ENCODE results near the gene GABPA. TPM values are rescaled to one million over a fixed set of nuclear protein-coding genes. Genes with fewer than 3 reads are reported as not detected.
A peak's percentile ranks its signal among the peaks of the same experiment; 100 is the strongest.
"Not testable (repeated sequence)": the region's sequence is repeated elsewhere in the genome, so short reads cannot be mapped to it uniquely, and the experiment has no call there.

Gene GABPA
- total and polyA plus RNA-seq, 9 donors, result 14.8 to 32.5 (median 25.3) TPM

DNA sequence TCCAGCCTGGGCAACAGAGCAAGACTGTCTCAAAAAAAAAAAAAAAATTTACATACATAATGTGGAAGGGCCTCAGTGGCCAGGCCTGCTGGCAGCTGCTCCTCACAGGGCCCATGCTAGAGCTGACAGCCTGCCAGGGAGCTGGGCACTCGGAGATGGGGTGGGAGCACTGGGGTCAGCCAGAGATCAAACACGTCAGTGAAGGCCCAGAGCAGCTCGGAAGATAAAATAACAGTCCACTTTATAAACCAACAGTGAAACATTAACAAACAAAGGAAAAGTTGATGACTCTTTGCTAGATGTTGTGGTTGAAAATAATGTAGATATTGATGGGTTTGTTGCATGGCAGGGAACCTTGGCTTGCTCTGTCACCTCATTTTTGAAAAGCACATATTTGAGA is 42.8 kb upstream of the GABPA start:
- no peak overlapping the region for H3K4me3 ChIP-seq
- H3K36me3 ChIP-seq, result no peaks in the 10 kb centered on the region
- 80 to 85% (median 84%) methylated on average over 3 of the region's 3 CpGs for WGBS, 3 donors
- H3K9me3 ChIP-seq, result no peaks in the 10 kb centered on the region
- intact Hi-C loops (cut with DNase I), result no loop called here
- no peak for TF ChIP-seq POLR2A (IDR thresholded peaks at IDR 0.05)
- TF ChIP-seq EP300 (IDR thresholded peaks at IDR 0.05), result no peak
- TF ChIP-seq, protein P1, sequence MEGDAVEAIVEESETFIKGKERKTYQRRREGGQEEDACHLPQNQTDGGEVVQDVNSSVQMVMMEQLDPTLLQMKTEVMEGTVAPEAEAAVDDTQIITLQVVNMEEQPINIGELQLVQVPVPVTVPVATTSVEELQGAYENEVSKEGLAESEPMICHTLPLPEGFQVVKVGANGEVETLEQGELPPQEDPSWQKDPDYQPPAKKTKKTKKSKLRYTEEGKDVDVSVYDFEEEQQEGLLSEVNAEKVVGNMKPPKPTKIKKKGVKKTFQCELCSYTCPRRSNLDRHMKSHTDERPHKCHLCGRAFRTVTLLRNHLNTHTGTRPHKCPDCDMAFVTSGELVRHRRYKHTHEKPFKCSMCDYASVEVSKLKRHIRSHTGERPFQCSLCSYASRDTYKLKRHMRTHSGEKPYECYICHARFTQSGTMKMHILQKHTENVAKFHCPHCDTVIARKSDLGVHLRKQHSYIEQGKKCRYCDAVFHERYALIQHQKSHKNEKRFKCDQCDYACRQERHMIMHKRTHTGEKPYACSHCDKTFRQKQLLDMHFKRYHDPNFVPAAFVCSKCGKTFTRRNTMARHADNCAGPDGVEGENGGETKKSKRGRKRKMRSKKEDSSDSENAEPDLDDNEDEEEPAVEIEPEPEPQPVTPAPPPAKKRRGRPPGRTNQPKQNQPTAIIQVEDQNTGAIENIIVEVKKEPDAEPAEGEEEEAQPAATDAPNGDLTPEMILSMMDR (IDR thresholded peaks at IDR 0.05), result no peak
- no peaks in the 10 kb centered on the region for H3K27me3 ChIP-seq
- no peak overlapping the region for H3K27ac ChIP-seq
- H3K4me1 ChIP-seq (ENCODE audit: insufficient read depth), result no peaks in the 10 kb centered on the region
- DNase-seq, result no peak

DNA sequence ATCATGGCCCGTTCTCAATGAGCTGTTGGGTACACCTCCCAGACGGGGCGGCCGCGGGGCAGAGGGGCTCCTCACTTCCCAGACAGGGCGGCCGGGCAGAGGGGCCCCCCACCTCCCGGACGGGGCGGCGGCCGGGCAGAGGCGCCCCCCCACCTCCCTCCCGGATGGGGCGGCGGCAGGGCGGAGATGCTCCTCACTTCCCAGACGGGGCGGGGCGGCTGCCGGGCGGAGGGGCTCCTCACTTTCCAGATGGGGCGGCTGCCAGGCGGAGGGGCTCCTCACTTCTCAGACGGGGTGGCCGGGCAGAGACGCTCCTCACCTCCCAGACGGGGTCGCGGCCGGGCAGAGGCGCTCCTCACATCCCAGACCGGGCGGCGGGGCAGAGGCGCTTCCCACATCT is 39.3 kb upstream of the GABPA start:
- H3K27ac ChIP-seq; H3K9me3 ChIP-seq; H3K4me1 ChIP-seq (ENCODE audit: insufficient read depth); H3K27me3 ChIP-seq; H3K36me3 ChIP-seq; H3K4me3 ChIP-seq; DNase-seq; intact Hi-C loops (cut with DNase I): not testable (repeated sequence)
- 92 to 95% (median 95%) methylated on average over 17 to 36 of the region's 36 CpGs for WGBS, 3 donors

DNA sequence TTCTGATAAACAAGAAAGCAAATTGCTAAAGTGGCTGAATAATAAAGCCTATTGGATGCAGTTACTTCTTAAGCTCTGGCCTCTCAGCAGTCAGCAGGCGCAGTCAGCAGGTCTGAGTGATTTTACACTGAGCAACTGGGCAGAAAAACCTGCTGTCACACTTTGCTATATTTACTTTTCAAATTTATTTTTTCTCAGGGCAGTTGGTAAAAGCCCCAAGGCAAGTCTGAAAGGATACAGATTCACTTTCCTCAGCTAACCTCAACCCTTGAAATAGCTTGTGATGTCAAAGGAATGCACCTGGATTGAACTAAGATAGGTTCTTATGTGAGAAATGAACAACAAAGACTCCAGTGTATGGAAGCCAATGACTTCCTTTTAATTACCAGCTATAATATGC is 34.0 kb upstream of the GABPA start:
- no peak overlapping the region for H3K27ac ChIP-seq
- intact Hi-C loops (cut with DNase I), result no loop called here
- no peaks in the 10 kb centered on the region for H3K36me3 ChIP-seq
- H3K9me3 ChIP-seq, result no peaks in the 10 kb centered on the region
- TF ChIP-seq POLR2A (IDR thresholded peaks at IDR 0.05) (no peak), EP300 (IDR thresholded peaks at IDR 0.05) (no peak)
- TF ChIP-seq, protein P1 (IDR thresholded peaks at IDR 0.05), result no peak
- no peaks in the 10 kb centered on the region for H3K27me3 ChIP-seq
- 96 to 97% (median 97%) methylated on average over 1 of the region's 1 CpG for WGBS, 3 donors
- no peaks in the 10 kb centered on the region for H3K4me1 ChIP-seq (ENCODE audit: insufficient read depth)
- no peak overlapping the region for H3K4me3 ChIP-seq
- DNase-seq, result no peak

DNA sequence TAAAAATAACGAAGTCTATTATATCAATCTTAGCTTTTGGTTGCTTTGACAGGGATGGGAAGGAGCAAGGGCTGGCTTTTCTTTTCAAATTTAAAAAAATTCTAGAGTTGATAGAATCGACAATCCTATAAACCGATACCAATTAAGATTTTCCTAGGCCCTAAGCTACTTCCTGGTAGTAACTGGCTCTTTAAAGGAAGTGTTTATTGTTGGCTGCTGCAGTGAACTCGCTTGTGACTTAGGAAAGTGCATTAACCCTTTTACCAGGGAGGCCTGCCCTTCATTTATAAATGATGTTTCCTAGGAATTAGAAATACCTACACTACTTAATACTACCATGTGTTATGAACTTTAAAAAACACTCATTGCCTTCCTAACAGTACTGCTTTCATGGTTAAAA is 33.2 kb upstream of the GABPA start:
- intact Hi-C loops (cut with DNase I), result no loop called here
- no peak for DNase-seq
- H3K36me3 ChIP-seq, result no peaks in the 10 kb centered on the region
- WGBS, 3 donors, result 57 to 65% (median 63%) methylated on average over 4 of the region's 4 CpGs
- H3K27ac ChIP-seq, result no peak overlapping the region
- H3K27me3 ChIP-seq, result no peaks in the 10 kb centered on the region
- H3K4me3 ChIP-seq, result no peak overlapping the region
- TF ChIP-seq, protein P1 (IDR thresholded peaks at IDR 0.05), result no peak
- TF ChIP-seq EP300 (IDR thresholded peaks at IDR 0.05), result no peak
- no peak for TF ChIP-seq POLR2A (IDR thresholded peaks at IDR 0.05)
- H3K4me1 ChIP-seq (ENCODE audit: insufficient read depth), result no peaks in the 10 kb centered on the region
- no peaks in the 10 kb centered on the region for H3K9me3 ChIP-seq

DNA sequence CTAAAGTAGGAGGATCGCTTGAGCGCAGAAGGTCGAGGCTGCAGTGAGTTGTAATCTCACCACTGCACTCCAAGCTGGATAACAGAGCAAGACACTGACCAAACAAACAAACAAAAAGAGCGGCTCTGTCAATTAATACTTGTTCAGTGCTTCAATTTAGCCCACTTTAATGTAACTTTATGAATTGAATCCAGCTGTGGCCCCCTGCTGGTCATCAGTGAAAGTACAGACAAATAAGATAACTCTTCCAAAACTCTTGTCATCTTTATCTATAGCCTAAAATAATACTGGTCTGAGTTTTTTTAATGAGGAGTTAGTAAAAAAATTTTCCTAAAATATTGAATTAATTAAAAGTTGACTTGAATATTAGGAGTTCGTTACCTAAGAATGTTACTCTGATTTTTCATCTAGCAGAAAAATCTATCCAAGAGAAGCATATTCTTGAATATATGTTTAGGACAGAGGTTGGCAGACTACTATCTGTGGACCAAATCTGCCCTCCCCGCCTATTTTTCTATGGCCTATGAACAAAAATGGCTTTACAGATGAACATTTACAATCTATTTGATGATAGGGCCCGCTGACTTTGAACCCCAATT is 26.2 kb upstream of the GABPA start:
- no peaks in the 10 kb centered on the region for H3K36me3 ChIP-seq
- intact Hi-C loops (cut with DNase I), result loop anchor here (2.0 to 5.0 kb wide), 2 partner anchors 100 to 101 kb away; partner anchors contain the start of gene MRPL39 (in 3 of the 4)
- DNase-seq, result peak in 3 of 5 donors; percentile 15 to 60 (median 33)
- no peak overlapping the region for H3K27ac ChIP-seq
- no peak for TF ChIP-seq POLR2A (IDR thresholded peaks at IDR 0.05)
- TF ChIP-seq, protein P1 (IDR thresholded peaks at IDR 0.05), result peak; percentile 60 to 69 (median 66)
- WGBS, 3 donors, result 57 to 63% (median 60%) methylated on average over 7 of the region's 7 CpGs
- H3K4me1 ChIP-seq (ENCODE audit: insufficient read depth), result no peaks in the 10 kb centered on the region
- no peak overlapping the region for H3K4me3 ChIP-seq
- no peaks in the 10 kb centered on the region for H3K9me3 ChIP-seq
- no peaks in the 10 kb centered on the region for H3K27me3 ChIP-seq
